ENCODE results near the gene AK8. TPM values are rescaled to one million over a fixed set of nuclear protein-coding genes. Genes with fewer than 3 reads are reported as not detected.

AK8 gene
- polyA plus RNA-seq, 3 donors = 0.08 TPM; not detected in 2

DNA sequence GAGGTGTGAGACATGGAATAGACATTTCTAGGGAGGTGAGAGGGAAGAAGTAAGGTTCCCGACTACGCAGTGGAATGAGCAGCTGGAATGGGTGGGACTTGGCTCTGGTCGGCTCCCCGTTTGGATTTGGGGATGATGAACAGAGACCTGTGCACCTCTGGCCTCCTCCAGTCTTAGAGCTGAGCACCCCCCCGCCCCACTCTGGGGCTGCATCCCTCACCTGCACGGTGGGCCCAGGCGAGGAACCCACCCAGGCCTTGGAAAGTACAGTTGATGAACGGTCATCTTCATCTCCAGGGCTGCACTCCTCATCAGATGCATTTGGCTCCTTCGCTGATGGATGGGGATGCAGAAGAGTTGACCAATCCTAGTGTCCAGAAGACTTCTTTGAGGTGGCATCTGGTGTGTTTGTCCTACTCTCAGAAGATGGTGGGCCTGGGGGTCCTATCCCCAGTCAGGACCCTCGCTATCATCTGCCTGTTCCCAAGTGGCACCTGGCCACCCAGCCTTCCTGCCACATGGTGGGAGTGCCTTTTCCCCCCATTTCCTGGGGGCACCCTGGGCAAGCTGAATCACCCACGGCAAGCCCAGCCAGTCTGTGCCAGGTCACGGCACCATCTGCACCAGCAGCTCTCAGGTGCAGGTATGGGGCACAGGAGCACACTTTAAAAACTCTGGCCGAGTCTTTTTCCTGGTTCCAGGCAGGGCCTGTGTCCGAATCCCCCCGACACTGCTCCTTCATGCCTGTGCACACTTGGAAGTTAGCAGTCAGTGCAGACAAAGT lies 137.4 kb downstream of the AK8 start:
- TF ChIP-seq, protein P1, sequence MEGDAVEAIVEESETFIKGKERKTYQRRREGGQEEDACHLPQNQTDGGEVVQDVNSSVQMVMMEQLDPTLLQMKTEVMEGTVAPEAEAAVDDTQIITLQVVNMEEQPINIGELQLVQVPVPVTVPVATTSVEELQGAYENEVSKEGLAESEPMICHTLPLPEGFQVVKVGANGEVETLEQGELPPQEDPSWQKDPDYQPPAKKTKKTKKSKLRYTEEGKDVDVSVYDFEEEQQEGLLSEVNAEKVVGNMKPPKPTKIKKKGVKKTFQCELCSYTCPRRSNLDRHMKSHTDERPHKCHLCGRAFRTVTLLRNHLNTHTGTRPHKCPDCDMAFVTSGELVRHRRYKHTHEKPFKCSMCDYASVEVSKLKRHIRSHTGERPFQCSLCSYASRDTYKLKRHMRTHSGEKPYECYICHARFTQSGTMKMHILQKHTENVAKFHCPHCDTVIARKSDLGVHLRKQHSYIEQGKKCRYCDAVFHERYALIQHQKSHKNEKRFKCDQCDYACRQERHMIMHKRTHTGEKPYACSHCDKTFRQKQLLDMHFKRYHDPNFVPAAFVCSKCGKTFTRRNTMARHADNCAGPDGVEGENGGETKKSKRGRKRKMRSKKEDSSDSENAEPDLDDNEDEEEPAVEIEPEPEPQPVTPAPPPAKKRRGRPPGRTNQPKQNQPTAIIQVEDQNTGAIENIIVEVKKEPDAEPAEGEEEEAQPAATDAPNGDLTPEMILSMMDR (IDR thresholded peaks at IDR 0.05) = no peak
- peaks cover 25 to 31% of the 10 kb centered on the region in 2 donors for H3K27me3 ChIP-seq (ENCODE audit: control insufficient read depth in 2 of 2, insufficient read depth in 2 of 2, low read length in 2 of 2)
- peaks cover 0 to 2% (median 0%) of the 10 kb centered on the region in 7 donors for H3K9me3 Mint-ChIP-seq
- H3K4me1 ChIP-seq (ENCODE audit: control insufficient read depth in 1 of 2, insufficient read depth in 2 of 2, low read length in 2 of 2) = no peaks in the 10 kb centered on the region
- H3K4me3 ChIP-seq (replicated peaks in 1 of 3; ENCODE audit: low read depth in 2 of 3, low read length in 3 of 3) = no peak overlapping the region
- H4K20me1 ChIP-seq (ENCODE audit: insufficient read depth, low read length) = no peaks in the 10 kb centered on the region
- H3K9me3 ChIP-seq (replicated peaks in 1 of 2; ENCODE audit: control insufficient read depth in 1 of 2, insufficient read depth in 1 of 2, low read length in 2 of 2) = peaks cover 0 to 3% of the 10 kb centered on the region in 2 donors
- intact Hi-C loops (cut with micrococcal nuclease) = no loop called here
- no peak overlapping the region for H3K4me2 ChIP-seq (replicated peaks; ENCODE audit: extremely low read depth, low read length, poor library complexity, severe bottlenecking)
- H3K4me1 Mint-ChIP-seq = peaks cover 5% of the 10 kb centered on the region
- no peak overlapping the region for H3K27ac Mint-ChIP-seq
- peaks cover 33 to 34% (median 33%) of the 10 kb centered on the region in 3 donors for H3K27me3 Mint-ChIP-seq (ENCODE audit: low read depth in 3 of 3)
- no peak overlapping the region for H3K27ac ChIP-seq (ENCODE audit: low read depth in 1 of 2, low read length in 2 of 2)
- no peaks in the 10 kb centered on the region for H3K79me2 ChIP-seq (ENCODE audit: insufficient read depth, low read length)
- WGBS (ENCODE audit: insufficient coverage) = 96% methylated on average over 12 of the region's 15 CpGs
- peak overlapping the region in 1 of 2 donors; percentile 31 for H3K4me3 Mint-ChIP-seq
- no peak overlapping the region for H2AFZ ChIP-seq (ENCODE audit: insufficient read depth, low read depth, low read length, poor library complexity, severe bottlenecking)
- DNase-seq = no peak
- H3K36me3 Mint-ChIP-seq = no peaks in the 10 kb centered on the region
- no peaks in the 10 kb centered on the region for H3K36me3 ChIP-seq (replicated peaks in 1 of 2; ENCODE audit: control insufficient read depth in 1 of 2, insufficient read depth in 2 of 2, low read length in 2 of 2)
- no peak overlapping the region for H3K9ac ChIP-seq (ENCODE audit: insufficient read depth, low read length, poor library complexity, severe bottlenecking)

DNA sequence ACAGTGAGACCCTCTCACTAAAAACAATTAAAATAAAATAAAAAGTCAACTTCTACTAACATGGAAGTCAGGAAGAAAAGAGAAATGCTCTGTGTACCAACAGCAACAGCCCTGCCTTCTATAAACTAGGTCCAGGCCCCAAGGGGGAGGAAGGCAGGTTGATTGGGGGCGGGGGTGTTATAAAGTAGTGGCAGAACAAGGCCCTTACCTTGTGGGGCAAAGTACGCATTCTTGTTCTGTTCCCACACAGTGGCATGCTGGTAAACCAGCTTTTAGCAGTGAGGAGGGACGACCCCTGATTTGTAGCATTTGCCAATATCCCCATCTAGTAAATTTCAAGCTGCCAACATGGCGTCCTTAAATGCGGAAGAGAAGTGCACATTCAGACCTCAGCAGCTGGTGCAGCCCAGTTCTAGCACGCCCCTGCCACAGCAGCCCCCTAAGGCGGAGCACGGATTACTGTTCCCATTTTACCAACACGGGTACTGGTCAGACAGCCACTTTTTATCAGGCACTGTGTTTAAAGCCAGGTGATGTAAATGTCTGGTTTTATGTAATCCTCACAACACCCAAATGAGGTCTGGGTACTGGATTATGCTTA lies 138.3 kb downstream of the AK8 start:
- H3K4me3 ChIP-seq (replicated peaks in 1 of 3; ENCODE audit: low read depth in 2 of 3, low read length in 3 of 3) = no peak overlapping the region
- no peak for DNase-seq
- no peaks in the 10 kb centered on the region for H3K9me3 Mint-ChIP-seq
- intact Hi-C loops (cut with micrococcal nuclease) = no loop called here
- H3K27me3 Mint-ChIP-seq (ENCODE audit: low read depth in 3 of 3) = peaks cover 24 to 25% (median 24%) of the 10 kb centered on the region in 3 donors
- H4K20me1 ChIP-seq (ENCODE audit: insufficient read depth, low read length) = no peaks in the 10 kb centered on the region
- H3K4me2 ChIP-seq (replicated peaks; ENCODE audit: extremely low read depth, low read length, poor library complexity, severe bottlenecking) = no peak overlapping the region
- TF ChIP-seq, protein P1 (IDR thresholded peaks at IDR 0.05) = no peak
- peaks cover 16 to 22% of the 10 kb centered on the region in 2 donors for H3K27me3 ChIP-seq (ENCODE audit: control insufficient read depth in 2 of 2, insufficient read depth in 2 of 2, low read length in 2 of 2)
- no peak overlapping the region for H3K27ac Mint-ChIP-seq
- H3K79me2 ChIP-seq (ENCODE audit: insufficient read depth, low read length) = no peaks in the 10 kb centered on the region
- H3K4me1 ChIP-seq (ENCODE audit: control insufficient read depth in 1 of 2, insufficient read depth in 2 of 2, low read length in 2 of 2) = no peaks in the 10 kb centered on the region
- no peak overlapping the region for H3K4me3 Mint-ChIP-seq
- no peaks in the 10 kb centered on the region for H3K36me3 ChIP-seq (replicated peaks in 1 of 2; ENCODE audit: control insufficient read depth in 1 of 2, insufficient read depth in 2 of 2, low read length in 2 of 2)
- no peaks in the 10 kb centered on the region for H3K36me3 Mint-ChIP-seq
- no peak overlapping the region for H3K27ac ChIP-seq (ENCODE audit: low read depth in 1 of 2, low read length in 2 of 2)
- no peaks in the 10 kb centered on the region for H3K9me3 ChIP-seq (replicated peaks in 1 of 2; ENCODE audit: control insufficient read depth in 1 of 2, insufficient read depth in 1 of 2, low read length in 2 of 2)
- no peak overlapping the region for H2AFZ ChIP-seq (ENCODE audit: insufficient read depth, low read depth, low read length, poor library complexity, severe bottlenecking)
- H3K4me1 Mint-ChIP-seq = peaks cover 1% of the 10 kb centered on the region
- 100% methylated on average over 4 of the region's 9 CpGs for WGBS (ENCODE audit: insufficient coverage)
- no peak overlapping the region for H3K9ac ChIP-seq (ENCODE audit: insufficient read depth, low read length, poor library complexity, severe bottlenecking)
